SK-N-SH treated with all-trans-retinoic acid at 6 μM for 48 hours (cell line): ENCODE measurements around the gene SRRM2.

Experiments used
- ARNTL ChIP-seq: fragments of 450-650 bp; formaldehyde crosslinking; IDR thresholded peaks from 2 replicates; pipeline ENCODE4 v1.5.0; 2020; ENCODE audit warnings: low read depth, mild to moderate bottlenecking, moderate library complexity, borderline replicate concordance
- ESRRG ChIP-seq: fragments of 250-450 bp; sonication (Bioruptor Pico); IDR thresholded peaks from 2 replicates; pipeline ENCODE4 v1.6.1; 2021; ENCODE audit warnings: mild to moderate bottlenecking
- ISL1 ChIP-seq: fragments of 250-450 bp; sonication (Bioruptor Pico); IDR thresholded peaks from 2 replicates; pipeline ENCODE4 v2.1.2; 2022; ENCODE audit warnings: mild to moderate bottlenecking, moderate library complexity
- OSR1 ChIP-seq: fragments of 250-450 bp; sonication (Bioruptor Pico); IDR thresholded peaks from 2 replicates; pipeline ENCODE4 v1.8.0; 2022; ENCODE audit warnings: moderate library complexity, mild to moderate bottlenecking, inconsistent platforms
- RARB ChIP-seq: fragments of 250-450 bp; sonication (Bioruptor Pico); IDR thresholded peaks from 2 replicates; pipeline ENCODE4 v1.8.0; 2021; ENCODE audit warnings: mild to moderate bottlenecking, moderate library complexity
- ZFP3 ChIP-seq: fragments of 250-450 bp; sonication (Bioruptor Pico); IDR thresholded peaks from 2 replicates; pipeline ENCODE4 v1.5.0; 2020; ENCODE audit warnings: mild to moderate bottlenecking, moderate library complexity
- TF ChIP-seq, protein P1 (sequence below): fragments of 250-450 bp; sonication (Bioruptor Pico); IDR thresholded peaks from 2 replicates; pipeline ENCODE4 v1.8.0; 2020; ENCODE audit warnings: mild to moderate bottlenecking, moderate library complexity, borderline replicate concordance
- TF ChIP-seq, protein P2 (sequence below): fragments of 250-450 bp; sonication (Bioruptor Pico); IDR thresholded peaks from 2 replicates; pipeline ENCODE4 v1.5.1; 2020; ENCODE audit warnings: low read depth, mild to moderate bottlenecking, moderate library complexity

DNA sequence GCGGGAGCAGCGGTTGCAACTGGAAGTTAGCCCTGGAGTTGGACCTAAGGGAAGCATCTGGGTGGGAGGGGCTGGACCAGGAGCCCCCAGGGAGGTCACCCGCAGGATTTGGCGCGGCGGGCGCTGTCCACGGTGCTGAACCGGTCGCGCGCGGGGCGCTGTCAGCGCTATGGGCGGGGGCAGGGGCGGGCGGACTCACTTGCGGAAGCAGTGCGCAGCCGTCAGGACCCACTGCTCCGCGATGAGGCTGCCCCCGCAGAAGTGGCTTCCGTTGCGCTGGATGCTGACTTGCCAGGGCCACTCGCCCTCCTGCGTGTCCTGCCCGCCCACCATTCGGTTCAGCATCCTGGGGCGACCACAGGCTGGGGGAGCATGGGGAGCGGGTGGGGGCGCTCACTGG is 36.9 kb upstream of the SRRM2 start:
- no peak for TF ChIP-seq ISL1
- TF ChIP-seq OSR1: no peak
- TF ChIP-seq ARNTL (CRISPR knock-in tag): no peak
- TF ChIP-seq ZFP3 (CRISPR knock-in tag): no peak
- TF ChIP-seq, protein P1, sequence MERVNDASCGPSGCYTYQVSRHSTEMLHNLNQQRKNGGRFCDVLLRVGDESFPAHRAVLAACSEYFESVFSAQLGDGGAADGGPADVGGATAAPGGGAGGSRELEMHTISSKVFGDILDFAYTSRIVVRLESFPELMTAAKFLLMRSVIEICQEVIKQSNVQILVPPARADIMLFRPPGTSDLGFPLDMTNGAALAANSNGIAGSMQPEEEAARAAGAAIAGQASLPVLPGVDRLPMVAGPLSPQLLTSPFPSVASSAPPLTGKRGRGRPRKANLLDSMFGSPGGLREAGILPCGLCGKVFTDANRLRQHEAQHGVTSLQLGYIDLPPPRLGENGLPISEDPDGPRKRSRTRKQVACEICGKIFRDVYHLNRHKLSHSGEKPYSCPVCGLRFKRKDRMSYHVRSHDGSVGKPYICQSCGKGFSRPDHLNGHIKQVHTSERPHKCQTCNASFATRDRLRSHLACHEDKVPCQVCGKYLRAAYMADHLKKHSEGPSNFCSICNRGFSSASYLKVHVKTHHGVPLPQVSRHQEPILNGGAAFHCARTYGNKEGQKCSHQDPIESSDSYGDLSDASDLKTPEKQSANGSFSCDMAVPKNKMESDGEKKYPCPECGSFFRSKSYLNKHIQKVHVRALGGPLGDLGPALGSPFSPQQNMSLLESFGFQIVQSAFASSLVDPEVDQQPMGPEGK (CRISPR knock-in tag): no peak
- TF ChIP-seq RARB (CRISPR knock-in tag): no peak
- TF ChIP-seq, protein P2, sequence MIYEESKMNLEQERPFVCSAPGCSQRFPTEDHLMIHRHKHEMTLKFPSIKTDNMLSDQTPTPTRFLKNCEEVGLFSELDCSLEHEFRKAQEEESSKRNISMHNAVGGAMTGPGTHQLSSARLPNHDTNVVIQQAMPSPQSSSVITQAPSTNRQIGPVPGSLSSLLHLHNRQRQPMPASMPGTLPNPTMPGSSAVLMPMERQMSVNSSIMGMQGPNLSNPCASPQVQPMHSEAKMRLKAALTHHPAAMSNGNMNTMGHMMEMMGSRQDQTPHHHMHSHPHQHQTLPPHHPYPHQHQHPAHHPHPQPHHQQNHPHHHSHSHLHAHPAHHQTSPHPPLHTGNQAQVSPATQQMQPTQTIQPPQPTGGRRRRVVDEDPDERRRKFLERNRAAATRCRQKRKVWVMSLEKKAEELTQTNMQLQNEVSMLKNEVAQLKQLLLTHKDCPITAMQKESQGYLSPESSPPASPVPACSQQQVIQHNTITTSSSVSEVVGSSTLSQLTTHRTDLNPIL (CRISPR knock-in tag): no peak
- TF ChIP-seq ESRRG (CRISPR knock-in tag): no peak
